ENCODE measurements around the gene FBXL7. TPM values are rescaled to one million over a fixed set of nuclear protein-coding genes. Genes with fewer than 3 reads are reported as not detected.

FBXL7 gene
- total and polyA plus RNA-seq, 2 of the 8 experiments (the other 6 are each of a cell fraction or from before 2014, with no cell fraction given) = 17.7 to 17.8 TPM

DNA sequence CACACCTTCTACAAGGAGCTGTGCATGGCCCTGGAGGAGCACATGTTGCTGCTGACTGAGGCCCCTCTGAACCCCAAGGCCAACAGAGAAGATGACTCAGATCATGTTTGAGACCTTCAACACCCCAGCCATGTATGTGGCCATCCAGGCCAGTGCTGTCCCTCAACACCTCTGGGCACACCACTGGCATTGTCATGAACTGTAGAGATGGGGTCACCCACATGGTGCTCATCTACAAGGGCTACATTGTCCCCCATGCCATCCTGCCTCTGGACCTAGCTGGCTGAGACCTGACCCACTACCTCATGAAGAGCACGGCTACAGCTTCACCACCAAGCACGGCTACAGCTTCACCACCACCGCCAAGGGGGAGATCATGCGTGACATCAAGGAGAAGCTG is 49.0 kb upstream of the FBXL7 start:
- Histone ChIP-seq H2BK20ac (ENCODE audit: low read length) (no peak overlapping the region), H3K27me3 (replicated peaks in 1 of 4; ENCODE audit: control insufficient read depth in 3 of 4, extremely low read depth in 1 of 4, insufficient read depth in 3 of 4, low read length in 3 of 4) (no peaks in the 10 kb centered on the region), H3K27ac (ENCODE audit: low read depth, low read length) (no peak overlapping the region), H2AFZ (ENCODE audit: low read length) (no peak overlapping the region), H3K18ac (ENCODE audit: extremely low read depth, low read length) (no peak overlapping the region), H4K20me1 (replicated peaks in 1 of 2; ENCODE audit: control insufficient read depth in 1 of 2, insufficient read depth in 2 of 2, low read length in 2 of 2) (no peaks in the 10 kb centered on the region), H3K14ac (ENCODE audit: insufficient read length) (no peak overlapping the region), H3K9me3 (ENCODE audit: insufficient read depth in 2 of 2, low read depth in 1 of 2, low read length in 1 of 2) (peaks cover 0 to 3% of the 10 kb centered on the region in 2 experiments; a peak in 1 of 4 replicates), H3K56ac (replicated peaks; ENCODE audit: insufficient read length, low read depth, low read length) (no peak overlapping the region), H2BK12ac (ENCODE audit: low read depth, low read length) (no peak overlapping the region), H2AK5ac (ENCODE audit: low read depth, low read length) (no peak overlapping the region), H3K36me3 (ENCODE audit: control insufficient read depth in 2 of 4, insufficient read depth in 4 of 4, low read length in 3 of 4) (no peaks in the 10 kb centered on the region), H3K4ac (replicated peaks; ENCODE audit: insufficient read length, low read depth, low read length) (no peak overlapping the region), H4K5ac (ENCODE audit: insufficient read length, low read depth, low read length) (no peak overlapping the region), H3K23ac (ENCODE audit: insufficient read length) (no peak overlapping the region), H4K91ac (replicated peaks; ENCODE audit: insufficient read length, low read length) (no peak overlapping the region), H2BK120ac (replicated peaks; ENCODE audit: low read depth, low read length) (no peak overlapping the region), H3K4me1 (replicated peaks in 1 of 4; ENCODE audit: control insufficient read depth in 3 of 4, insufficient read depth in 4 of 4, low read length in 3 of 4) (no peaks in the 10 kb centered on the region), H3K79me2 (ENCODE audit: control insufficient read depth in 1 of 2, insufficient read depth in 2 of 2, low read length in 2 of 2) (no peaks in the 10 kb centered on the region), H3K79me1 (ENCODE audit: low read depth, low read length) (no peaks in the 10 kb centered on the region), H3K23me2 (ENCODE audit: low read depth, low read length) (no peaks in the 10 kb centered on the region), H3K9ac (replicated peaks in 1 of 4; ENCODE audit: extremely low read depth in 1 of 4, low read depth in 3 of 4, low read length in 3 of 4) (no peak overlapping the region), H3K4me3 (ENCODE audit: extremely low read depth in 1 of 4, insufficient read depth in 2 of 4, low read depth in 3 of 4, low read length in 4 of 4) (no peak overlapping the region), H4K8ac (ENCODE audit: extremely low read depth, insufficient read depth, low read length) (no peak overlapping the region), H3K4me2 (ENCODE audit: insufficient read depth in 1 of 2, low read depth in 2 of 2, low read length in 2 of 2) (no peak overlapping the region), H2BK5ac (ENCODE audit: low read depth, low read length) (no peak overlapping the region), H2BK15ac (ENCODE audit: low read length) (no peak overlapping the region)
- FAIRE-seq (no peak), DNase-seq (ENCODE audit: low read depth in 1 of 2, low spot score in 2 of 2) (no peak)
- WGBS, 2 experiments (ENCODE audit: extremely low coverage in 1 of 2, insufficient coverage in 1 of 2, insufficient read length in 1 of 2, insufficient replicate concordance in 2 of 2, low coverage in 1 of 2, low lambda C conversion rate in 2 of 2, missing lambda C conversion rate in 1 of 2) = 86% methylated on average over 4 of the region's 4 CpGs; no CpG with 5 or more reads in 1 of the 2 experiments
- CTCF ChIA-PET (ENCODE audit: partially characterized antibody) = interaction anchor here (1.6 kb wide), 1 partner anchor 15 kb away, joined by 4 read pairs; no protein-coding TSS in a partner anchor
- POLR2A ChIA-PET (ENCODE audit: partially characterized antibody) = no interaction called here
- TF ChIP-seq POLR2A (IDR thresholded peaks at IDR 0.05; ENCODE audit: control extremely low read depth in 1 of 2, low read depth in 2 of 2, low read length in 2 of 2) = no peak
- no peak for TF ChIP-seq CHD1 (IDR thresholded peaks at IDR 0.05; ENCODE audit: low read depth, low read length)
- no peak for TF ChIP-seq PHF8 (conservative IDR thresholded peaks at IDR 0.05; ENCODE audit: low read depth, low read length)
- no peak for TF ChIP-seq SAP30 (IDR thresholded peaks at IDR 0.05; ENCODE audit: insufficient read depth, insufficient replicate concordance, low read length)
- no peak for TF ChIP-seq ASH2L (IDR thresholded peaks at IDR 0.05; ENCODE audit: low read length)
- TF ChIP-seq NRF1 (IDR thresholded peaks at IDR 0.05; ENCODE audit: low read depth, low read length) = no peak
- no peak for TF ChIP-seq SIRT6 (IDR thresholded peaks at IDR 0.05; ENCODE audit: low read length)
- TF ChIP-seq RFX5 (IDR thresholded peaks at IDR 0.05; ENCODE audit: borderline replicate concordance, low read depth, low read length) = no peak
- no peak for TF ChIP-seq HDAC6 (IDR thresholded peaks at IDR 0.05; ENCODE audit: low read depth, low read length)
- no peak for TF ChIP-seq TAF7 (optimal IDR thresholded peaks at IDR 0.05; ENCODE audit: borderline replicate concordance, low read depth, low read length)
- no peak for TF ChIP-seq JUN (IDR thresholded peaks at IDR 0.05; ENCODE audit: low read depth, low read length)
- TF ChIP-seq SUZ12 (IDR thresholded peaks at IDR 0.05; ENCODE audit: low read length) = no peak
- TF ChIP-seq SIN3A (conservative IDR thresholded peaks at IDR 0.05 in 1 of 2, IDR thresholded peaks at IDR 0.05 in 1 of 2; ENCODE audit: low read depth in 1 of 2, low read length in 2 of 2) = no peak
- no peak for TF ChIP-seq TBP (IDR thresholded peaks at IDR 0.05; ENCODE audit: low read depth, low read length)

All from H1 (cell line).